Activated T-cell treated with anti-CD3 and anti-CD28 coated beads for 48 hours (primary cell): ENCODE data around the gene WDR72.
"Not testable (repeated sequence)": the region's sequence is repeated elsewhere in the genome, so short reads cannot be mapped to it uniquely, and the experiment has no call there.

ENCODE experiments used
- DNase-seq: peaks from one replicate; pipeline ENCODE4 v3.0.0-alpha.2; 2020; ENCODE audit warnings: low read depth

WDR72 gene

GRCh38 chr15:53759411-53759931 lies at the start of gene WDR72:
TSS of gene WDR72 (minus strand) at chr15:53759663. CDS start at chr15:53733149, 26,514 bp downstream.
- no peak for DNase-seq

GRCh38 chr15:53808058-53808706 lies 48.7 kb upstream of the WDR72 start:
- DNase-seq, result no peak

- no peak for DNase-seq
These were observed 48.0 kb upstream of the WDR72 start for GRCh38 chr15:53807501-53807900.

GRCh38 chr15:53802672-53803071 lies 43.2 kb upstream of the WDR72 start:
- no peak for DNase-seq

GRCh38 chr15:53791581-53791980 lies 32.1 kb upstream of the WDR72 start:
- no peak for DNase-seq

GRCh38 chr15:53789654-53790375 lies 30.4 kb upstream of the WDR72 start:
- DNase-seq, result no peak

- DNase-seq, result no peak
These were observed 26.9 kb upstream of the WDR72 start for GRCh38 chr15:53786401-53786800.

GRCh38 chr15:53785241-53785640 lies 25.8 kb upstream of the WDR72 start:
- DNase-seq, result not testable (repeated sequence)

GRCh38 chr15:53762916-53763315 lies 3.5 kb upstream of the WDR72 start:
- DNase-seq, result no peak

- no peak for DNase-seq
These were observed 1.1 kb downstream of the WDR72 start for GRCh38 chr15:53758412-53758811.

- DNase-seq, result no peak
These were observed 1.6 kb downstream of the WDR72 start for GRCh38 chr15:53757906-53758305.

GRCh38 chr15:53753813-53754212 lies 5.7 kb downstream of the WDR72 start:
- DNase-seq, result no peak

GRCh38 chr15:53752406-53752805 lies 7.1 kb downstream of the WDR72 start:
- no peak for DNase-seq

- no peak for DNase-seq
These were observed 11.9 kb downstream of the WDR72 start for GRCh38 chr15:53747501-53748068.

- no peak for DNase-seq
These were observed 13.4 kb downstream of the WDR72 start for GRCh38 chr15:53746101-53746500.

- no peak for DNase-seq
These were observed 19.8 kb downstream of the WDR72 start for GRCh38 chr15:53739651-53740050.

- DNase-seq, result no peak
These were observed 20.3 kb downstream of the WDR72 start for GRCh38 chr15:53739187-53739586.

GRCh38 chr15:53721334-53722087 lies 38.0 kb downstream of the WDR72 start:
- no peak for DNase-seq

GRCh38 chr15:53716909-53717876 lies 42.3 kb downstream of the WDR72 start:
- DNase-seq, result no peak

GRCh38 chr15:53713218-53713617 lies 46.2 kb downstream of the WDR72 start:
- no peak for DNase-seq

GRCh38 chr15:53710906-53711305 lies 48.6 kb downstream of the WDR72 start:
- no peak for DNase-seq
